HT-29 (cell line): ENCODE results near the gene PDE11A. TPM values are rescaled to one million over a fixed set of nuclear protein-coding genes. Genes with fewer than 3 reads are reported as not detected.

Experiments
- DNase-seq: peaks from one replicate; pipeline ENCODE4 v3.0.0-alpha.2; 2015; ENCODE audit warnings: low spot score
- total RNA-seq: library from RNA; depleted of rRNA; stranded (reverse); fragments of >200 nt; shearing (Covaris generic); gene quantifications from 2 replicates; pipeline ENCODE4 v1.2.3, GENCODE V29; 2014

Gene PDE11A
- total RNA-seq, 1 experiment from 2014 or later = not detected

DNA sequence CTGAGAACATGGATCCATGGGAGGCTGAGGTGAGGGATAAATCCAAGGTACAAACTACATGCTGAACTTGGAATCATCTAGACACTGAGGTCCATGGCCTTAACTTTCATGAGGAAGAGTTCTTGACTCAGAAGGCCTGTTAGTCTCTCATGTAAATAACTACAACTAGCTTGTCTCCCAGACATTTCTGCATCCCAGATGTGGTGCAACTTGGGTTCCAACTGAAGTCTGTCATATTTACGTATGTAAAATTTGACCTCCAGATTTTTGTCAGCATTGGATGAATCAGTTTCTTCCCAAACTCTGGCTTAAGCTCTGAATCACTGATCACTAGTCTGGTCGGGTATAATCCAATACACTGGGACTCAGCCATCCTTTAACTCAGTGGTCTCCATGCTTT is 306.9 kb downstream of the PDE11A start:
- DNase-seq = no peak

DNA sequence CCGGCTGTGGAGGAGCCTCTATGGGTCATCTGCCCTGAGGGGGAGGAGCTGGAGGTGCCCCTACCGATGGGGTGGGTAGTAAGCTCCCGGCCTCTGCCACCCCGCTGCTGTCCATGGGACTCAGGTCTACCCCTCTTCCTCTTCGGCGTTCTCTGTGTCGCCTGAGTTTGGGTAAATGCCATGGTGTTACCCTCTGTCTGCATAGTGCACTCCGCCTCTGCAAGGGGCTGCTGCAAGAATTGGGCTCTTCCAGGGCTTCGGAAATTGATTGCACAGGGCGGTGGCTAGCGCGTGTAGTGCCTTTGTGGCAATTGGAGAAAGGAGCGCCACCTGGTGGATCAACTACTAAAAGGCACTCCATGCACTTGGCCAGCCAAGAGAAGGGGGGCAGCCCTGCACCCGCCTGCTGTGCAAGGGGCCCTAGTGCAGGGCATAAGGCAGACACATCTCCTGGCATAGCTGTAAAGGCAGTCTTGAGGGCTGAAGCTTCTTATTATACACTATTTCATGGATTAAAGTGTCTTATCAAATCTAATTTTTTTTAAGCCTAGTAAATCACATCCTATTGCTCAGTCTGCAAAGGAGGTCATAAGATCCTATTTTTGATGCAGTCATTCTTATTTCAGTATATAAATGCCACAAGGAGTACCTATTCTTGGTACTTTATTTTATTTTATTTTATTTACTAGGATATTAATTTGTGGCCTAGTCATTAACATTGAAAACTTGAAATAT is 308.9 kb downstream of the PDE11A start:
- DNase-seq = peak; percentile 80

- DNase-seq = no peak
Measured at GRCh38 chr2:177759443-177759842, 313.1 kb downstream of the PDE11A start.

- DNase-seq = peak; percentile 41
Measured at GRCh38 chr2:177758591-177759371, 313.8 kb downstream of the PDE11A start.

DNA sequence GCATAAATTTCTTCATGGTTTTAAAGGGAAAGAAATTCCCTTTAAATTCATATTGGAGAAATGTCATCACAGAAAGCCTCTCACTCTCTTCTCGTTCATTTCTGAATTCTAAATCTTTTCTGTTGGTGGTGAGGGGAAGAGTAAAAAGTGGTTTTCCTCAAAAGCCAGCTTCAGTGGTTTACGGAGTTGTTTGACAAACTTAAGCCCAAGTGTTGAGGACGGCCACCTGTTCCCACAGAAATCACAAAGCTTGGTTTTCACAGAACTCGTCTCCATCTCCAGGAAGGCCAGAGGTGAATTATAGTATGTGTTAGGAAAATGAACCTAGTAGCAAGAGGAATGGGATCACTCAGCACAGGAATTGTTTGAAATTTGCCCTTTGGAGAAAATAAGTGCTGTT is 316.2 kb downstream of the PDE11A start:
- DNase-seq = no peak

DNA sequence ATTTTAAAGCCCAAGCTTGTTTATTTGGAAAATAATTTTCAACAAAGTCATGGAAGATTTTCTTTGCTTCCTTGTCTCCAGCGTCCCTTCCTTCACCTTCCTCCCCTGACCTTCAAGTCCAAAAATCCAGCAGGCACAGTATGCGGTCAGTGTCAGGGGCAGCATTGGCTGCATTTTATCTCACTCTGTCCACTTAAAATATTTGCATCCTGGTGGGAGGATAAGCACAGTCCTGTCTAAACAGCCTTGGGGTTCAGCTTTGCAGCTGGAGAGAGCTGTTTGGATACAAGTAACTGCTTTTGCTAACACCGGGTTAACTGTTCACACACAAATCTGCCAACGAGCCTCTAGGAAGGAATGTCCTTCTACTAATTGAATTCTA is 318.1 kb downstream of the PDE11A start:
- DNase-seq = no peak

DNA sequence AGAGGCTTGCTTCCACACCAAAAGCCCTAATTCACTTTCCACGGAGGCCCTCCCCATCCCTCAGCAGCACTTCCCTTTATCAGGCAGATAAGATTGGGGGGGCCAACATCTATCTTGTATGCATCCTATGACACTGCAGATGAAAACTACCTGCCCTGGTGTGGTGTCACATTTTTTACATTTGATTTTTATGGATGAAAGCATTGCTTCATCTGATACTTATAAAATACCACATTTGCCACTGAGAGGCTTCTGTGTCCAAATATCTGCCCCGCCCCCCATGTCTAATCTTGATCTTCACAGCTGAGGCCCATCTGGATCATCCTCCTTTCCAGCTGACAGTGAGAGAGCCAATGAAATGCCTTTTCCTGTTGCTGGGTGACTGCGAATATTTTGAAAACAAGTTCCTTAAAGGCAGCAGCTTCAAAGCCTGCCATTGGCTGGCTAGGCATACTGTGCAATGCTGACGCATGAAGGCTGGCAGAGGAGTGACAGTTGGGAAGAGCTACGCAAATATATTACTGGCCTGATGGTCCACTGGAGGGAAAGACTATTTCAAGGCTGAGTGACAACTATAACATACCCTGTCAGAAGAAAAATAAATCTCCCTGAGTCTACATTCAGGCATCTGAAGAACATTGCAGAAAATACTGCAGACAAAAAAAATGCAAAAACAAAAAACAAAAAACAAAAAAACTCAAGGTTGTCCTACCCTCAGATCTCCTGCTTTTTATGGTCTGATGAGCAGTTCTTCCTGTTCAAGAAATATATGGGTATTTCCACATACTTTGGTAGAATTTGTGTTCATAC is 318.7 kb downstream of the PDE11A start:
- DNase-seq = peak; percentile 31

DNA sequence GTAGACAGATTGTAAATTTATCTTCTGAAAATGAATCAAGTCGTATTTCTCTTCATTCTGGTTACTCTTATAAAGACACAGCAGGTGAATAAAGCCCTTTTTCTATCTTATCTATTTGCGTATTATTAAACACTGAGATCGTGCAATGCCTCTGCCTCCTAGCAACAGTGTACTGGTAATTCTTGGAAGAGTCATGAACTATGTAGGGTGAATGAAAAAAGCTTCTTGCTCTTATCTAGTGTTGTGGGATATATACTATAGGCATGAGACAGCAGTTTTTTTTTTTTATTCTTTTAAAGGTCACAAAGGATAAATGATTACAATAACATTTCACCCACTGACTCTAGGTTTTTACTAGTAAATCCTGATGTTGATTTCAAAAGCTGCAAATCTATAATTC is 324.2 kb downstream of the PDE11A start:
- DNase-seq = no peak

DNA sequence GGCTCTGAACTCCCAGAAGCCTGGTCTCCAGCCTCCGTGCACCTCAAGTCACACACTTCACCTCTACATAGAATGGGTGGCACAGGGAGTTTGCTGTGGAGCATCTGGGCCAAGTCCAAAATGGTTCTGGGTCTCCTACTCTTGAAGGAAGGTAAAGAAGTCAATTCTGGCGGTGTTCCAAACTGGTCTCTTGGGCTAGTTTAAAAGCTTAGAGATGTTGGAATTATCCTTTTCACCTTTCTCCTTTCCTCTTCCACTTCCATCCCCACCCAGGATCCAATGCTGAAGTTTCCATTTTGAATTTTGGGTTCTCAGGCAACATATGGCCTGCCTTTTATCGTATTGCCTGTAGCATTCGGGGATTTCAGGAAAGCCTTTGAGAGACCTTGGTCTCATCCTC is 325.2 kb downstream of the PDE11A start:
- no peak for DNase-seq

- DNase-seq = no peak
Measured at GRCh38 chr2:177746358-177746757, 326.2 kb downstream of the PDE11A start.

GRCh38 chr2:177745531-177745930 is 327.0 kb downstream of the PDE11A start:
- DNase-seq = no peak

- no peak for DNase-seq
Measured at GRCh38 chr2:177742851-177743250, 329.7 kb downstream of the PDE11A start.

DNA sequence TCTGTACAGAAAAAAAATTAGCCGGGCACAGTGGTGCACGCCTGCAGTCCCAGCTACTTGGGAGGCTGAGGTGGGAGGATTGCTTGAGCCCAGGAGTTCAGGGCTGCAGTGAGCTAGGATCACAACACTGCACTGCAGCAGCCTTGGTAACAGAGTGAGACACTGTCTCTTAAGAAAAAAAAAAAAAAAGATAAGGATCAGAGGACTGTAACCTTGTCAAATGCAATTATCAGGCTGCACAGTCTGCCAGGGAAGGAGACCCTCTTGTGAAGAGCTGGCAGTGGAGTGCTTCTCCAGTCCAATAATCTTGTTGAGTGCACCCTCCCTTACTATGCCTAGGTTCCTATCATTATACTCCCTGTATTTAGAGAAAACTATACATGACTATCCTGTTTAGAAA is 330.7 kb downstream of the PDE11A start:
- DNase-seq = no peak

DNA sequence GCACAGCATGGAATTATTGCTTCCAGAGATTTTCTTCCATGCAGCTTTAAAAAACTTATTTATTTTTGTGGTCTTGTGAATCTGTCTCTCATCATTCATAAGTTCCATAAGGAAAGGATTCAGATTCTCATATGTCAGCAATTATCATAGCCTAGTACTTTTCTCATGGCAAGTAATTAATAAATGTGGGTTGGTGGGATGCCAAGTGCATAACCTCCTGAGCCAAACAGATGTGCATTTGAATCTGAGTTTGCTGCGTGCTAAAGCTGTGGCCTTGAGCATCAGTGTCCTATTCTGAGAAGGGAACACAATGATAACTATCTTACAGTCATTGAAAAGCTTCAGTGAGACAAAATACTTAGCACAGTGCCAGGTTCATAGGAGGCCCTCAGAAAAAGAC is 331.9 kb downstream of the PDE11A start:
- no peak for DNase-seq

- no peak for DNase-seq
Measured at GRCh38 chr2:177738461-177739235, 333.9 kb downstream of the PDE11A start.

DNA sequence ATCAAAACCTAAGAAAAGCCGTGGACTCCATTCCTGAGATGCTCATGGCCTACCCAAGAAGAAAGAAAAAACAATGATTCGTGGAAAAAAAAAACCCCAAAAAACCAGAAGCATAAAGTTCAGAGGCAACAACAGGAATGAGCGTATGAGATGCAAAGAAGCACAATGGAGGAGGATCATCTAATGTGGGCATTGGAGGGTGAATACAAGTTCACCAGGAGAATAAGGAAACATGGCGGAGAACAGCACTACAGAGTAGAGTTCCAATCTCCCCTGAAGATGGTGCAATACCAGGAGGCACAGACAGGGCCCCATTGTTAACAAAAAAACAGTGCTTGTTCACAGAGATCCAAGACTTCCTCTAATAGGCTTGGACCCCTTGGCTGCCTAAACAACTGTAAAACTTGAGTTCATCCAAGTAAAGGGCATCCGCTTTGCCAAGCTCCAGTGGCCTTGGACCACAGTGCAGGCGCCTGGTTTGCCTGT is 337.2 kb downstream of the PDE11A start:
- DNase-seq = no peak

DNA sequence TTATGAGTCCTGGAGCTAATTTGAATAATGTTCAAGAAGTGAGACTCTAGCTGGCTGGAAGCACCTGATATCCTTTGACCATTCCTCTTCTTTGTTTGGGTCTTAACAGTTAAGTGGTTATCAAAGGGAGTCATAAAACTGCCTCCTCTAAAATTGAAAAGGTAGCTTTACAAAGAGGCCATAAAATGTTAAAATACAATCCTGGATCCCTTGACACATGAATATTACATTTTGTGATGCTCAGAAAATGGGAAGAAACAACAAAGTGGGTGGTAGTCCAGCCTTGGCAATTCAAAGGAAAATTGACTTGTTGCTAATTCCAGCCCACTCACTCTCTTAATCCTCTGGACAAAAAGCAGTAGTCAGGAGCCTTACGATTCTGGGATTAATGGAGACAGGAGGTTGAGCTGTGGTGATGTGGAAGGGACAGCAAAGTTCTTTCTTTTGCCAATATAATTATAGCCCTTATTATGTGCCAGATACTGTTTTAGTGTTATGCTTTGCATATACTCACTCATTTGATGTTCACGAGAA is 339.2 kb downstream of the PDE11A start:
- DNase-seq = no peak

DNA sequence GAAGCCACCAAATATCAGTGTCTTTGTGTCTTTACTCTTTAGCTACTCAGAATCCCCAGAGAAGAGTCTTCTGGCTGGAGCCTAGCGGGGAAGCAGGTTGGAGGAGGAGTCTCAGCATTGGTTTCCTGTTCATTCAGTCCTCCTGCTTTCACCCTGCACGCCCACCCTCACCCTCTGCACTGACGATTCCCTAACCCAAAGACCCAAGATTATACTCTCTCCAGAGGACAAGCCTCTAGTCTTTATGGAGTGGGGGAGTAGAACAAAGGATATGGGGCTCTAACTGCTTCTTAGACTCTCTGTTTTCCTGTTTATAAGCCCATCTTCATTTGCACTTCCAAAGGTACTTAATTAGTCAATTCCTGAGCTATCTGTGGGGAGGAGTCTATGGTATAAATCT is 341.2 kb downstream of the PDE11A start:
- no peak for DNase-seq

GRCh38 chr2:177730792-177731191 is 341.8 kb downstream of the PDE11A start:
- no peak for DNase-seq

DNA sequence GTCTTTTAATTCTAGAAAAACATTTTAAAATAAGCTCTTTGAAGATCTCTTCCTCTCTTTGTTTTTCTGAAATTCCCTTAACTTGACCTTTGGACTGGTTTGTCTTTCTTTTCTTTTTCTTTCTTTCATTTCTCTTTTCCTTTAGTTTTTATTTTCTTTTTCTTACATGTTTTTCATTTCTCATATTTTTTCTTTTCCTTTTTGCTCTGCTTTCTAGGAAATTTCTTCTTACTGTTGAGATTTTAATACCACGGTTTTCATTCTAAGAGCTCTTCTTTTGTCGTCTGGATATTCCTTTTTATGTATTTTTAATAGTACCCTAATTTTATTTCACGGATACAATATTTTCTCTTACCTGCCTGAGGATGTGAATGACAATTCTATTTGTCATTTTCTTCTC is 342.2 kb downstream of the PDE11A start:
- no peak for DNase-seq

- no peak for DNase-seq
Measured at GRCh38 chr2:177728920-177729319, 343.7 kb downstream of the PDE11A start.
